HCT116 (cell line): ENCODE measurements around the gene ZNF785.

Experiments
- CEBPB ChIP-seq: IDR thresholded peaks from 2 replicates; pipeline ENCODE4 v1.6.1; 2012; ENCODE audit warnings: low read depth
- CTCF ChIP-seq, 3 experiments: fragments of 200-600 bp in 1 of 3; sonication (generic) in 1 of 3; IDR thresholded peaks in 2 of 3; conservative IDR thresholded peaks in 1 of 3; 2 replicates each; pipeline ENCODE4 v1.5.1; 2012 to 2017; ENCODE audit warnings: low read depth in 2 of 3, low read length in 2 of 3, antibody characterized with exemption in 1 of 3, borderline replicate concordance in 1 of 3, control low read depth in 1 of 3, mild to moderate bottlenecking in 1 of 3, mixed read lengths in 1 of 3, mixed run types in 1 of 3, moderate library complexity in 1 of 3; ENCODE audit not compliant: insufficient read depth in 1 of 3
- EGR1 ChIP-seq: IDR thresholded peaks from 2 replicates; pipeline ENCODE4 v1.6.1; 2012; ENCODE audit warnings: low read depth
- ELF1 ChIP-seq: IDR thresholded peaks from 2 replicates; pipeline ENCODE4 v1.6.1; 2012; ENCODE audit warnings: low read depth, borderline replicate concordance
- EZH2 ChIP-seq: fragments of 200-600 bp; sonication (generic); IDR thresholded peaks from 2 replicates; pipeline ENCODE4 v1.6.1; 2017; ENCODE audit warnings: antibody characterized with exemption, mixed run types
- POLR2A ChIP-seq: IDR thresholded peaks from 2 replicates; pipeline ENCODE4 v1.7.0; 2011; ENCODE audit warnings: borderline replicate concordance; ENCODE audit not compliant: insufficient read depth, insufficient read length; ENCODE audit errors: extremely low read depth
- SIN3A ChIP-seq: IDR thresholded peaks from 2 replicates; pipeline ENCODE4 v1.6.1; 2012; ENCODE audit warnings: low read depth
- ZBTB33 ChIP-seq: IDR thresholded peaks from 2 replicates; pipeline ENCODE4 v1.6.1; 2011; ENCODE audit warnings: mild to moderate bottlenecking, low read length, moderate library complexity; ENCODE audit not compliant: insufficient replicate concordance; ENCODE audit errors: extremely low read depth

- TF ChIP-seq CTCF (IDR thresholded peaks at IDR 0.05 in 2 of 3, conservative IDR thresholded peaks at IDR 0.05 in 1 of 3; ENCODE audit: borderline replicate concordance in 1 of 3, insufficient read depth in 1 of 3, low read depth in 2 of 3, low read length in 2 of 3): no peak
- TF ChIP-seq EZH2: no peak
- TF ChIP-seq CEBPB: no peak
- no peak for TF ChIP-seq EGR1
- TF ChIP-seq SIN3A: no peak
- no peak for TF ChIP-seq ZBTB33
- no peak for TF ChIP-seq POLR2A
- TF ChIP-seq ELF1: no peak
Measured at GRCh38 chr16:30561089-30561816, 24.2 kb downstream of the ZNF785 start.
